GM23338 (cell line): ENCODE data around the gene ISL2. TPM values are rescaled to one million over a fixed set of nuclear protein-coding genes. Genes with fewer than 3 reads are reported as not detected.

ENCODE experiments used
- ATAC-seq: fragments of 200-7000 bp; cut with Tn5 transposase; 3 replicates; pipeline ENCODE4 v1.9.1; 2020
- DNase-seq: peaks from one replicate; pipeline ENCODE4 v3.0.0-alpha.2; 2015; ENCODE audit warnings: low spot score
- H2AFZ ChIP-seq: fragments of 200-600 bp; sonication (generic); 2 replicates; pipeline ENCODE4 v1.8.0; 2016; ENCODE audit warnings: antibody characterized with exemption, mild to moderate bottlenecking, moderate library complexity
- H3F3A ChIP-seq: fragments of 200-600 bp; sonication (generic); replicated peaks from 2 replicates; pipeline ENCODE4 v1.8.0; 2017; ENCODE audit warnings: antibody characterized with exemption, mixed run types, low read depth
- H3K27ac ChIP-seq: fragments of 200-600 bp; sonication (generic); 2 replicates; pipeline ENCODE4 v1.6.1; 2016; ENCODE audit warnings: low read depth
- H3K27me3 ChIP-seq: fragments of 200-600 bp; sonication (generic); 2 replicates; pipeline ENCODE4 v1.8.0; 2016; ENCODE audit warnings: mild to moderate bottlenecking, mixed run types, moderate library complexity; ENCODE audit not compliant: insufficient read depth
- H3K36me3 ChIP-seq: fragments of 200-600 bp; sonication (generic); 2 replicates; pipeline ENCODE4 v1.8.0; 2016; ENCODE audit warnings: mild to moderate bottlenecking; ENCODE audit not compliant: insufficient read depth
- H3K4me1 ChIP-seq: fragments of 200-600 bp; sonication (generic); 2 replicates; pipeline ENCODE4 v1.8.0; 2016; ENCODE audit warnings: mild to moderate bottlenecking, moderate library complexity; ENCODE audit not compliant: insufficient read depth
- H3K4me2 ChIP-seq: fragments of 200-600 bp; sonication (generic); 2 replicates; pipeline ENCODE4 v1.7.1; 2017; ENCODE audit warnings: mixed run types
- H3K4me3 ChIP-seq: fragments of 200-600 bp; sonication (generic); 2 replicates; pipeline ENCODE4 v1.6.1; 2016; ENCODE audit warnings: mixed run types
- H3K79me2 ChIP-seq: fragments of 200-600 bp; sonication (generic); replicated peaks from 2 replicates; pipeline ENCODE4 v1.8.0; 2017; ENCODE audit warnings: mild to moderate bottlenecking; ENCODE audit not compliant: insufficient read depth
- H3K9me2 ChIP-seq: fragments of 200-600 bp; sonication (generic); 2 replicates; pipeline ENCODE4 v1.8.0; 2017; ENCODE audit not compliant: insufficient read depth
- H4K20me1 ChIP-seq: fragments of 200-600 bp; sonication (generic); replicated peaks from 2 replicates; pipeline ENCODE4 v1.8.0; 2017; ENCODE audit warnings: mild to moderate bottlenecking; ENCODE audit not compliant: insufficient read depth
- H3K27ac Mint-ChIP-seq: 2 replicates; pipeline ENCODE4 v1.8.0; 2020; ENCODE audit warnings: inconsistent platforms, mild to moderate bottlenecking, moderate library complexity, mixed read lengths
- H3K27me3 Mint-ChIP-seq: 3 replicates; pipeline ENCODE4 v1.8.0; 2022; ENCODE audit warnings: low read depth, mild to moderate bottlenecking, moderate library complexity, mixed read lengths, inconsistent platforms; ENCODE audit not compliant: insufficient read depth, poor library complexity
- H3K36me3 Mint-ChIP-seq: 3 replicates; pipeline ENCODE4 v1.8.0; 2021; ENCODE audit warnings: low read depth, mild to moderate bottlenecking, inconsistent platforms, moderate library complexity, mixed read lengths
- H3K4me1 Mint-ChIP-seq: 3 replicates; pipeline ENCODE4 v1.8.0; 2020; ENCODE audit warnings: mild to moderate bottlenecking, inconsistent platforms, mixed read lengths
- H3K4me3 Mint-ChIP-seq: 3 replicates; pipeline ENCODE4 v1.8.0; 2021; ENCODE audit warnings: moderate library complexity, mild to moderate bottlenecking, inconsistent platforms, mixed read lengths
- H3K9me3 Mint-ChIP-seq: 3 replicates; pipeline ENCODE4 v1.8.0; 2020; ENCODE audit warnings: moderate library complexity, mild to moderate bottlenecking, inconsistent platforms, mixed read lengths
- EZH2 ChIP-seq: fragments of 200-600 bp; sonication (generic); IDR thresholded peaks from one replicate; pipeline ENCODE4 v1.8.0; 2017; ENCODE audit warnings: antibody characterized with exemption, mild to moderate bottlenecking, low read depth; ENCODE audit not compliant: unreplicated experiment
- EZH2phosphoT487 ChIP-seq: fragments of 200-600 bp; sonication (generic); IDR thresholded peaks from one replicate; pipeline ENCODE4 v1.8.1; 2018; ENCODE audit warnings: antibody characterized with exemption; ENCODE audit not compliant: unreplicated experiment
- ZNF462 ChIP-seq: fragments of 250-450 bp; sonication (Bioruptor Pico); IDR thresholded peaks from 2 replicates; pipeline ENCODE4 v1.5.0; 2020; ENCODE audit warnings: mild to moderate bottlenecking, moderate library complexity
- polyA plus RNA-seq: library from polyadenylated mRNA; unstranded; fragments of >200 nt; fragmentation: Nextera tagmentation; extraction: Ambion mirVana; gene quantifications from 2 replicates; pipeline ENCODE4 v1.2.1, GENCODE V29; 2016
- total RNA-seq: library from RNA; depleted of rRNA; stranded (reverse); fragments of >200 nt; shearing (Covaris generic); gene quantifications from 2 replicates; pipeline ENCODE4 v1.2.3, GENCODE V29; 2014

The ISL2 gene
- total and polyA plus RNA-seq, 2 experiments from 2014 or later: 0.65 to 2.7 TPM

GRCh38 chr15:76338486-76339304 is 2.1 kb downstream of the ISL2 start:
- H3K27me3 ChIP-seq: peaks cover 95% of the 10 kb centered on the region
- Mint-ChIP-seq H3K27me3 (peaks cover 95% of the 10 kb centered on the region), H3K36me3 (peaks cover 2% of the 10 kb centered on the region; the same call in 2 of the 3 replicates), H3K4me3 (peak overlapping the region; percentile 75), H3K27ac (no peak overlapping the region), H3K4me1 (peaks cover 50% of the 10 kb centered on the region), H3K9me3 (peaks cover 12% of the 10 kb centered on the region)
- TF ChIP-seq EZH2: peak; percentile 75
- TF ChIP-seq EZH2phosphoT487: peak; percentile 58
- no peak for TF ChIP-seq ZNF462 (CRISPR knock-in tag)
- peak overlapping the region; percentile 86 for H3K4me2 ChIP-seq
- ATAC-seq: no peak; the same call in 2 of the 3 replicates
- H2AFZ ChIP-seq: peak overlapping the region; percentile 94; the same call in 1 of the 2 replicates
- H3F3A ChIP-seq: peaks cover 8% of the 10 kb centered on the region
- DNase-seq: no peak
- no peaks in the 10 kb centered on the region for H3K36me3 ChIP-seq
- peak overlapping the region; percentile 50 for H3K4me3 ChIP-seq
- peaks cover 35% of the 10 kb centered on the region for H3K4me1 ChIP-seq
- peaks cover 15% of the 10 kb centered on the region for H4K20me1 ChIP-seq
- no peak overlapping the region for H3K27ac ChIP-seq
- no peaks in the 10 kb centered on the region for H3K79me2 ChIP-seq
- H3K9me2 ChIP-seq: no peaks in the 10 kb centered on the region
